Measurements from ENCODE around the gene AACS. TPM values are rescaled to one million over a fixed set of nuclear protein-coding genes. Genes with fewer than 3 reads are reported as not detected.

The AACS gene
- total and polyA plus RNA-seq, 3 donors from 2014 or later: 26.0 to 44.8 (median 31.7) TPM

- intact Hi-C loops (cut with DNase I; ENCODE audit: low total_unique reads): no loop called here
- Histone ChIP-seq H3K36me3 (ENCODE audit: low read depth, missing control alignments) (no peaks in the 10 kb centered on the region), H3K4me1 (no peaks in the 10 kb centered on the region), H3K27ac (no peak overlapping the region), H3K9me3 (no peaks in the 10 kb centered on the region), H3K4me3 (no peak overlapping the region), H3K27me3 (no peaks in the 10 kb centered on the region)
- WGBS, 2 donors: 66 to 67% methylated on average over 15 of the region's 15 CpGs
- TF ChIP-seq POLR2A (IDR thresholded peaks at IDR 0.05) (no peak), CTCF (IDR thresholded peaks at IDR 0.05) (no peak)
- no peak for DNase-seq
These were observed 33.6 kb downstream of the AACS start for GRCh38 chr12:125098676-125099408.

- no peaks in the 10 kb centered on the region for H3K9me3 ChIP-seq
- H3K27ac ChIP-seq: no peak overlapping the region
- no peaks in the 10 kb centered on the region for H3K36me3 ChIP-seq (ENCODE audit: low read depth, missing control alignments)
- TF ChIP-seq CTCF (IDR thresholded peaks at IDR 0.05): no peak
- TF ChIP-seq POLR2A (IDR thresholded peaks at IDR 0.05): no peak
- intact Hi-C loops (cut with DNase I; ENCODE audit: low total_unique reads): no loop called here
- no peaks in the 10 kb centered on the region for H3K27me3 ChIP-seq
- no peak for DNase-seq
- WGBS, 2 donors: 89 to 95% methylated on average over 7 of the region's 7 CpGs
- no peak overlapping the region for H3K4me3 ChIP-seq
- no peaks in the 10 kb centered on the region for H3K4me1 ChIP-seq
These were observed 34.2 kb downstream of the AACS start for GRCh38 chr12:125099409-125099782.

- Histone ChIP-seq H3K4me3 (no peak overlapping the region), H3K36me3 (ENCODE audit: low read depth, missing control alignments) (no peaks in the 10 kb centered on the region), H3K9me3 (no peaks in the 10 kb centered on the region), H3K27me3 (no peaks in the 10 kb centered on the region), H3K27ac (no peak overlapping the region), H3K4me1 (no peaks in the 10 kb centered on the region)
- no peak for DNase-seq
- TF ChIP-seq CTCF (IDR thresholded peaks at IDR 0.05) (no peak), POLR2A (IDR thresholded peaks at IDR 0.05) (no peak)
- WGBS, 2 donors: 85 to 87% methylated on average over 8 to 9 of the region's 9 CpGs
- intact Hi-C loops (cut with DNase I; ENCODE audit: low total_unique reads): no loop called here
These were observed 35.6 kb downstream of the AACS start for GRCh38 chr12:125100551-125101434.

GRCh38 chr12:125104982-125105381 lies 39.7 kb downstream of the AACS start:
- Histone ChIP-seq H3K9me3 (no peaks in the 10 kb centered on the region), H3K4me3 (no peak overlapping the region), H3K27me3 (no peaks in the 10 kb centered on the region), H3K27ac (no peak overlapping the region), H3K36me3 (ENCODE audit: low read depth, missing control alignments) (no peaks in the 10 kb centered on the region), H3K4me1 (no peaks in the 10 kb centered on the region)
- no peak for DNase-seq
- intact Hi-C loops (cut with DNase I; ENCODE audit: low total_unique reads): no loop called here
- WGBS, 2 donors: 93 to 95% methylated on average over 9 to 10 of the region's 10 CpGs
- TF ChIP-seq CTCF (IDR thresholded peaks at IDR 0.05) (no peak), POLR2A (IDR thresholded peaks at IDR 0.05) (no peak)
